Skin of body (tissue), 2 donors: ENCODE data around the gene ZFYVE28. TPM values are rescaled to one million over a fixed set of nuclear protein-coding genes. Genes with fewer than 3 reads are reported as not detected.
A peak's percentile ranks its signal among the peaks of the same experiment; 100 is the strongest.

Source experiments
- DNase-seq: peaks from one replicate; lab custom pipeline; 2025; lab: John Stamatoyannopoulos, UW
- total RNA-seq: library from RNA; depleted of rRNA; stranded (reverse); fragments of >200 nt; gene quantifications from one replicate; pipeline ENCODE4 v1.2.3, GENCODE V29; 2014

Gene ZFYVE28
- total RNA-seq, 1 donor from 2014 or later = 5.1 TPM

DNA sequence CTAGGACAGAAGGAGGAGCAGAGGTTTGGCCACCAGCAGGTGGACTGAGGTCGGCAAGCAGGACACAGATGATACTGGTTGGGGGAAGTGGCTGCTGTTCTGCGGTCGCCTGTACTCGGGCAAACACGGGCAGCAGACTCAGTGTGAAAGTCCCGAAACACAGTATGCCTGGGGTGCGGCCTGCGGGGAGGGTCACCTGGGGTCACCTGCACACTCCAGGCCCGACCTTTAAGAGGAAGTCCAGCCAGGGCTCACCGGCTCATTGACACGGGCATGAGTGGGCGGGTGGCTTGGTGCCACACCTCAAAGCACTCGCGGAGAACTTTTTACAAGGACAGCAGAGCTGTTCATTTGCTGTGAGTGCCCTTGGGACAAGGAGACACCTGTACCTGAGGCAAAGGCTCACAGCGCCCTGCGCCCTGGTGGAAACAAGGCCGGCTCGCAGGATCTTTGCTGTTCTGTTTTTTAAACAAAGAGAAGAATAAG lies 85.0 kb downstream of the ZFYVE28 start:
- DNase-seq = no peak

DNA sequence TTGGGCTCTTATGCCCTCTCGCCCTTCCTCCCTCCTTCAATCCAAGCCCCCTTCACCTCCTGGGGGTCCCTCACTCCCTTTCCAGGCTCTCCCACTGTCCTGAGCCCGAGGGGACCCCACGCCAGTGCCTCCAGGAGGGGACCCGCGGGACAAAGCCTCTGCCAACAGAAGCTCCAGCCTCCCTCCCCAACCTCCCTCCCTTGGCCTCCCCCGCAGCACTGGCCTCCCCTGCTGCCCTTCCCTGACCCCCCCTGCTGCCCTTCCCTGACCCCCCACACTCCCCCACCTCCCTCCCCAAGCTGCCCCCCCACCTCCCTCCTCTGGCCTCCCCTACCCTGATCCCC lies 85.5 kb downstream of the ZFYVE28 start:
- no peak for DNase-seq

DNA sequence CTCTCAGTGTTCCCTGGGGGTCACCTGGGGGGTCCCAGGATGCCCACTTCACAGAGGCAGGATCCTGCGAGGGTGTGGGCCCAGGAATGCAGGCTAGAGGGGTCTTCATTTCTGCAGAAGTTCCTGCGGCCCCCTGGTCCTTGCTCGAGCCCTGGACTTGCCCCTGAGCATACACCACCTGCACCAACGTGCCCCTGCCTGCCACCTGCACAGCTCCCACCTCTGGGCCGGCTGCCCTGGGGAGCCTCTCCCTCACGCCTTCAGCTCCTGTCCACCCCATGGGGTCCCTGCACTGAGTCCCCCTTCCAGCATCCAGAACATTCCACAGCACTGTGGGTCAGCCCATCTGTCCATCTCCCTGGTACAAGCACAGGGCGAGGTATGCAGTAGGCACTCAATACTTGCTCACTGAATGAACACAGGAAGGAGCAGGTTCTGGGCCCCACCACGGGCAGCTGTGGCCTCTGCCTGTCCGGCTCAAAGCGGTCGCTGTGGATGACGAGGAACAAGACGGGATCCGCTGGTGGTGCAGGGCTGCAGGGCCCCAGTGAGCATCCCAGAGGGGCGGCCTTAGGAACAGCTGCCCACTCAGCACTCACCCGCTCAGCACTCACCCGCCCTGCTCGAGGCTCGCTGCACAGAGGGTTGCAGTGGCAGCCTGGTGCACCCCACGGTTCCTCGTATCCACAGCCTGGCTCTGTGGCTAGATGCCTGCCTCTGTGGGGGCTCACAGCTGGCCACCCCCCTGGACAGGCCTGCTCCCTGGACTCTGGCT lies 86.1 kb downstream of the ZFYVE28 start:
- no peak for DNase-seq

DNA sequence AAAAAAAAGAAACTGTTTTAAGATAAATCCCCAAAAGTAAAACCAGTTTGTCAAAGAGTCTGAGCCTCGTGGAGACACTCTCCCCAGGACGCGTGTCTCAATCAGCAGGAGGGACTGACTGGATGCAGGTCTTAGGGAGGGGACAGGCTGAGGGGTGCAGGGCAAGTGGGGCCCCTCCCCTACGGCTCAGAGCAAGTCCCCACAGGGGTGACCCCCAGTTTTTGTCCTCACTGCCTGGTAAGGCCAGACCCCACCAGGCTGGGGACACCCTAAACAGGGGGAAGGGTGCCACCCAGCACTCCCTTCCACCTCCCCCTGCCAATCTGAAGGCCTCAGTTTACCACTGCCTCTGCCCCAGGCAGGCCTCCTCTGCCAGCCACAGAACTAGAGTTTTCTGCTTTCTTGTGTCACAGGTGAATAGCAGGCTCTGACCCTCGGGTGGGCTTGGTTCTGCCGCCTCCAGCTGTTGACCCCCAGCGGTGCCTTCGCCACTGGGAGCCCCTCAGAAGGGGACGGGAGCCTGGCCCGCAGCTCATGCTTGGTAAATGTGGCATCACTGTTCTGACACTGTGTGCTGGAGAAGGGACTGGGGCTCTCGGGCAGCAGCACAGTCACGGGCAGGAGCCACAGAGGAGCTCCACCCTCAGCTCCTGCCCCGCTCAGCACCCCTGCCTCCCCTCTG lies 86.8 kb downstream of the ZFYVE28 start:
- no peak for DNase-seq

DNA sequence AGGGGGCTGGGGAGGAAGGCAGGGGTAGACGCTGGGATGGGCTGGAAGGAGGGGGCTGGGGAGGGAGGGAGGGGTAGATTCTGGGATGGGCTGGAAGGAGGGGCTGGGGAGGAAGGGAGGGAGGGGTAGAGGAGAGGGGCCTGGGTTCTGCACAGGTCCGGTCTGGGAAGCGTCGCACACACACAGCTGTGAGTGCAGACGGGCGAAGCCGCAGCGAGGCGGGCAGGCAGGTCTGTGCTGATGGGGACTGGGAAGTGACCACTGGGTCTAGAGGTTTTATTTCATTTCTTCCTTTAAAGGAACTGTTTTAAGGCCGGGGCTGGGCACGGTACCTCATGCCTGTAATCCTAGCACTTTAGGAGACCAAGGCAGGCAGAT lies 87.4 kb downstream of the ZFYVE28 start:
- DNase-seq = no peak

DNA sequence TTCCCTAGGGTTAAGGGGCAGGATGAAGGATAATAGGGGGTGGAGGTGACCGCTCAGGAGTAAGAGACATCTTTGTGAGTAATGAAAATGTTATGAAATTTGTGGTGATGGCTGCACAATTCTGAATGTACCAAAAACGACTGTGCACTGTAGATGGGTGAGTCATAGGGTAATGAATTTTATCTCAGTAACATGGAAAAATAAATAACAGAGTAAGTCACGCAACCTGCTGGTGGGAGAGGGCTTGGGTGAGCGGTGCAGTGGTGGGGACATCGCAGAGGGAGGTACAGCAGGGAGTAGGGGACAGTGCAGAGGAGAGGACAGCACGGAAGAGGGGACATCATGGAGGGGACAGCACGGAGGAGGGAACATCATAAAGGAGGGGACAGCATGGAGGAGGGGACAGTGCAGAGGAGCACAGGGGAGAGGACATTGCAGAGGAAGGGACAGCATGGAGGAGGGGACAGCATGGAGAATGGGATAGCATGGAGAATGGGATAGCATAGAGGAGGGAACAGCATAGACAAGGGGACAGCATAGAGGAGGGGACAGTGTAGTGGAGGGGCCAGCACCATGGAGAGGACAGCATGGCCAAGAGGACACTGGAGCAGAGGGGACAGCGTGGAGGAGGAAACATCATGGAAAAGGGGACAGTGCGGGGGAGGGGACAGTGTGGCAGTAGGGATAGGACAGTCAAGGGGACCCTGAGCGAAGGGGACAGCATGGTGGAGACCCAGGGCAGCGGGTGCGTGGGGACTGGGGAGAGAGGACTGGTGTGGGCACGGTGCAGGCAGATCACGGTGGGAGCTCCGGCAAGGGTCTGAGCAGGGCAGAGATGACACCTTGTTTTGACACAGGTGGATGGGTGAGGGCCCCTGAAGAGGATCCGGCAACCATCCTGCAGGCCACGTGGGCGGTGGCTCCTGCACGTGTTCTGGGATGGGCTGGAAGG lies 88.1 kb downstream of the ZFYVE28 start:
- DNase-seq = no peak

- no peak for DNase-seq
Measured at GRCh38 chr4:2327579-2327978, 90.9 kb downstream of the ZFYVE28 start.

DNA sequence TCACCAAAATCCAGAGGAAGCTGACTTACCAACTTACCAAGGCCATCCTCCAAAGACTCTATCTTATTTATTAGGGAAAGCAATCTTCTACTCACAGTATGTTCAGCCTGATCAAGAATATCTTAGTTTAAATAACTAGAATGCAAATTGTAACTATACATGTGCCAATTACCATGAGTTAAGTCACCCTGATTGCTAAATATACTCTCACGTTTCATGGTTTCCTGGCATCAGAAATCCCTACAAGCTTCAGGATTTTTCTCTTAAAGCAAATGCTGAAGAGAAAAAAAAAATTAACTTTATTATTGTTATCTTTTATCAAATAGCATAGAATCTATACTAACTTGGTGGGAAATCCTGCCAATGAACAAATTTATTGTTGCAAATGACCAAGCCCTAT lies 93.6 kb downstream of the ZFYVE28 start:
- DNase-seq = no peak

GRCh38 chr4:2322841-2323240 lies 95.6 kb downstream of the ZFYVE28 start:
- peak; percentile 35 for DNase-seq

DNA sequence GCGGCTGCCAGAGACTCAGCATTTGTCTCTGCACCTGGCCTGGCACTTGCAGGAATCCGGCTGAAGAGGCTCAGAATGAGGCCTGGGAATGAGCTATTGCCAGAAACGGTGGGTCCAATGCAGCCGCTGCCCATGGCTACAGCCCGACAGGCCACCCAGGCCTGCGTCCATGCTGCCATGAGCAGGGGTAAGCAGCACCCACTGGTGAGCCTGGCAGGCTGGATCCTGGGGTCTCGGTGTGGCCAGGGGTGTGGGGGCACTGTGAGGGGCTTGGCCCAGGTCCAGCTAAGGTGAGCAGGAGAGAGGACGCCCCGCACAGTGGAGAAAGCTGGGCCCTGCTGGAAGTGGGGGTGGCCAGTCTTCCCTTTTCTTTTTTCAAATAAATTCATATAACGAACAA lies 96.2 kb downstream of the ZFYVE28 start:
- no peak for DNase-seq

DNA sequence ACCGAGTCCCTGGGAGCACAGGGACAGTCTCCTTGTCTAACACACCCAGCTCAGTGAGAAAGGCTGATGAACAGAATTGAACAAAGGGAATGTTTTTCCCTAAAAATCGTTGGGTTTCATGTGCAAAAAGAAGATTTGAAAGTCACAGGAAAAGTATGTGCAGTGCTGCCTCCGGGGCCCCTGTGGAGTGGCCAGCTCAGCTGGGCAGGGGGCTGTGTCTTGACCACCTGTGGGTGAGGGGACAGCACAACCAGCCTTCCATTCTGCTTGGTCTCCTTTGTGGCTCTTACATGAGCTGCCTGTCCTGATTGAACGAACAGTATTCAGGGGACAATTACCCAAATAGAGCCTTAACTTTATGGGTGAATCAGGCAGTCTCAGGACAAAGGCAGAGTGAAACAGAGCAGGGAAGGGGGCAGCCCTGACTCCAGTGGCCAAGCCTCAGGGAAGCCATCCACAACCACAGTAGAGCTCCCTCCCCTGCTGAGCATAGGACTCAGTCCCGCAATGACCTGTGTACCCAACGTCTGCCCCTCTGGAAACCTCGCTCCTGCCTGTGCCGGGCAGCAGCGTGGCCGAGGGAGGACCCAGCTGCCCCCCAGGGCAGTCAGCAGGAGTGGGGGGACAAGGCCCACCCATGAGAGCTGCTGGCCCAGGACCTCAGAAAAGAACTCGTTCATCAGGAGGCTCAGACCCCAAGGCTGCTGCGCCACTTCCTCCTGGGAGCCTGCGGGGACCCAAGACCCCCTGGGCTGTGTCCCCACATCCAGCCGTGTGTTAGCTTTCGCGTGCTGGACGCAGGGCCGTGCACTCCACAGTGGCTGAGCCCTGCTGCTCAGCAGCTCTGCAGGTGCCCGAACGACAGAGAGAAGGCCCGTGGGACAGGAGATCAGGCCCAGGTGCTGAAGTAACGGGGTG lies 96.9 kb downstream of the ZFYVE28 start:
- no peak for DNase-seq

GRCh38 chr4:2320746-2321145 lies 97.7 kb downstream of the ZFYVE28 start:
- no peak for DNase-seq

DNA sequence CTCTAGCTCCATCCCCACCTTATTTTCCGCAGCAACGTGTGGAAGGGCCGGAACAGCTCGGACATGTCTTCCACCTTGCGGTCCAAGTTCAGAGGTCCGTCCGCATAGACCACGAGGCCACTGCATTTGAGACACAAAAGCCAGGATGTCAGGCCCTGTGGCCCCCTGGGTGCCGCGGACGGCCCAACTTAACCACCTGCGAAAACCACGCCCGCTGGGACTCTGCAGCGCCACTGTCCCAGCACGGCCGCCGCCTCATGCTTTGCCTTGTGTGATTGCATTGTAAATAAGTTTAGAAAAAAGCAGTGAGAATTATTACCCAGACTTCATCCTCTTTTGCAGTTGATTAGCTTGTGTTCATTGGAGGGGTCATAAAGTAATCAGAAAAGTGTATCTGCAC lies 98.3 kb downstream of the ZFYVE28 start:
- no peak for DNase-seq

- no peak for DNase-seq
Measured at GRCh38 chr4:2318885-2319284, 99.6 kb downstream of the ZFYVE28 start.

DNA sequence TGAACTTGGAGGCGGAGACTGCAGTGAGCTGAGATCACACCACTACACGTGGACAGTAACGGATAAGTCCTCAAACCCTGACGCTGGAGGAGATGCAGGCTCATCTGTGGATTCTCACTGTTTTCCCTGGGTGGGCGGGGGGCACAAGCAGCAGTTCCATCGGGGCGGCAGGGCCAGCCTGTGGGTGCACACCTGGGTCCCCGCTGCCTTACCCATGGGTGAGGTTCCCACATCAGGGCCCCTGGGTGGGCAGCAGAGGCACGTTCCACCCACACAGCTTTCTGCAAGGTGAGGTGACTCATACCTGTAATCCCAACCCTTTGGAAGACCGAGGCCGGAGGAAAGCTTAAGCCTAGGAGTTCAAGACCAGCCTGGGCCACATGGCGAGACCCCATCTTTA lies 100.0 kb downstream of the ZFYVE28 start:
- no peak for DNase-seq

- DNase-seq = no peak
Measured at GRCh38 chr4:2313366-2313765, 105.1 kb downstream of the ZFYVE28 start.

- no peak for DNase-seq
Measured at GRCh38 chr4:2306773-2307410, 111.6 kb downstream of the ZFYVE28 start.

DNA sequence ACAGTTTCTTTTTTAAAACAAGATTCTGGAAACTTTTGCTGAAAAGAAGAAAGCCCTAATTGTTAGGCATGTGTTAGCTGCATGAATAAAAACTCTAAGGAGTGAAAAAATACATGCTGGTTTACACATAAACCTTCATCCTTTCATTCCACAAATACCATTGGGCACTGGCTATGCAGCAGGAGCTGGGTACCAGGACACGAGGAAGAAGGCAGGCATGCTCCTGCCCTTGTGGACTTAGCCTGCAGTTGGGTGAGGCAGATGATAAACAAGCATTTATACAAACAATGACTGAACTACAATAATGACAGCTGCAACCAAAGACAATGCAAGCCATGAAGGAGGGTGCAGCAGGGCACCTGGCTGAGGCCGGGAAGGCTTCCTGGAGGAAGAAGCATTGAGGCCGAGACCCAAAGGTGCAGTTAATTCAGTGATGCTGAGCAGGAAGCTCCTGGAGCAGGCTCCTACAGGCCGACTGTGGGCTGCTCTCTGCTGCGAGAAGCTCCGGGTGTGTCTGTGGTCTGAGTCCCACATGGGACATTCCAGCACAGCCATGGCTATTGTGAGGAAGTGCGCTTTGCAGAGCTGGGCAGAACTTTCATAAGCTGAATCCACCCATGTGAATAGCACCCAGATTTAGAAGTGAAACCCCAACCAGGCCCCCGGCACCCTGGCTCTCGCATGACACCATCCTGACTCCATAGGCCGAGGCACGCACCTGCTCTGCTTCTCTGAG lies 112.5 kb downstream of the ZFYVE28 start:
- no peak for DNase-seq

- no peak for DNase-seq
Measured at GRCh38 chr4:2304877-2305561, 113.4 kb downstream of the ZFYVE28 start.
